ENCODE data around the gene SLC22A16. TPM values are rescaled to one million over a fixed set of nuclear protein-coding genes. Genes with fewer than 3 reads are reported as not detected.
A peak's percentile ranks its signal among the peaks of the same experiment; 100 is the strongest.
"Not testable (repeated sequence)": the region's sequence is repeated elsewhere in the genome, so short reads cannot be mapped to it uniquely, and the experiment has no call there.

The SLC22A16 gene, protein sequence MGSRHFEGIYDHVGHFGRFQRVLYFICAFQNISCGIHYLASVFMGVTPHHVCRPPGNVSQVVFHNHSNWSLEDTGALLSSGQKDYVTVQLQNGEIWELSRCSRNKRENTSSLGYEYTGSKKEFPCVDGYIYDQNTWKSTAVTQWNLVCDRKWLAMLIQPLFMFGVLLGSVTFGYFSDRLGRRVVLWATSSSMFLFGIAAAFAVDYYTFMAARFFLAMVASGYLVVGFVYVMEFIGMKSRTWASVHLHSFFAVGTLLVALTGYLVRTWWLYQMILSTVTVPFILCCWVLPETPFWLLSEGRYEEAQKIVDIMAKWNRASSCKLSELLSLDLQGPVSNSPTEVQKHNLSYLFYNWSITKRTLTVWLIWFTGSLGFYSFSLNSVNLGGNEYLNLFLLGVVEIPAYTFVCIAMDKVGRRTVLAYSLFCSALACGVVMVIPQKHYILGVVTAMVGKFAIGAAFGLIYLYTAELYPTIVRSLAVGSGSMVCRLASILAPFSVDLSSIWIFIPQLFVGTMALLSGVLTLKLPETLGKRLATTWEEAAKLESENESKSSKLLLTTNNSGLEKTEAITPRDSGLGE
- not detected in 2 replicates for total RNA-seq

- DNase-seq: peak; percentile 7
These were observed at the start of gene SLC22A16 for GRCh38 chr6:110476046-110476849. TSS of gene SLC22A16 (minus strand) at chr6:110476613. CDS start at chr6:110476574, 39 bp downstream.

DNA sequence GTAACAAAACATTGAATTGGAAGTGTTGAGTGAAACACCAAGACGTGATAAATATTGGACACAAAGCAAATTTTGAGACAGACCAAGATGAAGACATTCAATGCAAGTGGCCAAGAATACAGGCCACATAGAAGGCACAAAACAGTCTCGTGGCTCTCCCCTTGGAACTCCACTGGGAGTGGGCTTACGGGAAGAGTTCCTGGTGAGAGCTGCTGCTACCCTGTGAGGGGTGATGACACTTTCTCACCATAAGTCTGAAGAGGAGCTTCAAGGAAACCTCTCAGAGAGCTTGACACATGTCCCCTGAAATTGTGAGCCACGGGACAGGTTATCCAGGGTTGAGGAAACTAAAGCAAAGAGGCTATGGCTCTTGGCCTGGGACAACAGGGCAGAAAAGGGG lies 48.6 kb upstream of the SLC22A16 start:
- DNase-seq: no peak

GRCh38 chr6:110524305-110524704 lies 47.9 kb upstream of the SLC22A16 start:
- no peak for DNase-seq

- peak; percentile 79 for DNase-seq
These were observed 47.1 kb upstream of the SLC22A16 start for GRCh38 chr6:110523451-110524021.

- no peak for DNase-seq
These were observed 46.0 kb upstream of the SLC22A16 start for GRCh38 chr6:110522427-110522826.

GRCh38 chr6:110520992-110521543 lies 44.7 kb upstream of the SLC22A16 start:
- DNase-seq: no peak

DNA sequence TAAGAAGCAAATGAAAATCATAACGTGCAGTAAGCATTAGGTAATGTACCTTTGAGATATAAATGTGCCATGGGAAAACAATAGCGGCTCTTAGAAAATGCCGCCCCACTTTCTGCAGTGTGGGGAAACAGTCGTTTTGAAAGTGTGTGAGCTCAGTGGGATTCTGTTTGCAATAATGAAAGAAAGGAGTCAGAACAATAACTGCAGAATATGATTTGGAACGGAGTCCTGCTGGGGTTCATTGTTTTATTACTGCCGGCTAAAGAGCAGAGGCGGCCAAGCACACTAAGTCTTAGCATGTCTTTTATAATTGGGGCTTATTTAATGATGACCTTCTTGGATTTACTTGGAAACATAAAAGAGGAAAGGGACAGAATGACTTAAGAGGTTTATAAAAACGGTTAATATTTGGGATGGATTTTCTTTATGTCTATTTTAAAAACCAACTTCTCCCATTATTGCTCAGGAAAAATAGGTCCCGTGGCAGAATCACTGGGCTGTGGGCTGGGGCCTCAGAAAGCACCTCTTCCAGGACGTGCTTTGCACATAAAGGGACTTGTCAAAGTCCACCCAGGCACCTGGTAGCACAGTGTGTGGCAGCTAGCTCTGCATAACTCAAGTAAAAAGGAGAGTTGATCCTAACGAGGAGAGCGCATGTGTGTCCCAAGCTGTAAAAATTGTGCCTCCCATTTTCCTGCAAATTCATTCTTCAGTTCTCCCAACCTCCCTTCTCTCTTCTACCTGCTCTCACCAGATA lies 44.0 kb upstream of the SLC22A16 start:
- DNase-seq: no peak

- peak; percentile 27 for DNase-seq
These were observed 41.3 kb upstream of the SLC22A16 start for GRCh38 chr6:110517601-110518281.

GRCh38 chr6:110517034-110517433 lies 40.6 kb upstream of the SLC22A16 start:
- no peak for DNase-seq

- DNase-seq: no peak
These were observed 38.4 kb upstream of the SLC22A16 start for GRCh38 chr6:110514818-110515217.

- peak; percentile 85 for DNase-seq
These were observed 36.6 kb upstream of the SLC22A16 start for GRCh38 chr6:110512991-110513390.

GRCh38 chr6:110512549-110512948 lies 36.1 kb upstream of the SLC22A16 start:
- not testable (repeated sequence) for DNase-seq

DNA sequence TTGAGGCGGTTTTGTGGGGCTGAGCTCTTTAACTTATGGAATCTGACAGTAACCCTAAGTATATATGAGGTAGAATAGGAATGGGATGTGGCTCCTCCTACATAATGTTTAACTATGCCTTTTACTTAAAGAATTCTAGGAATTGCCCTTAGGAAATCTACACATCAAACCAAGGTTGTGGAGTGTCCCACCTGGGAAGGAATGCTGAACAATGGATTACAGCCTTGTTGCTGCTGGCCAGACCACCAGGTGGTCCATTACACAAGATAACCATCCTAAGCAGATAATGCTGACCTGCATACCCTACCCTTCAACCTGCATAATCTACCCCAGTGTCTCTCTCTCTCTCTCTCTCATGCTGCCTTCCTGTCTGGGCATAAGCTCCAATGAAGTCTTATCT lies 35.0 kb upstream of the SLC22A16 start:
- no peak for DNase-seq

DNA sequence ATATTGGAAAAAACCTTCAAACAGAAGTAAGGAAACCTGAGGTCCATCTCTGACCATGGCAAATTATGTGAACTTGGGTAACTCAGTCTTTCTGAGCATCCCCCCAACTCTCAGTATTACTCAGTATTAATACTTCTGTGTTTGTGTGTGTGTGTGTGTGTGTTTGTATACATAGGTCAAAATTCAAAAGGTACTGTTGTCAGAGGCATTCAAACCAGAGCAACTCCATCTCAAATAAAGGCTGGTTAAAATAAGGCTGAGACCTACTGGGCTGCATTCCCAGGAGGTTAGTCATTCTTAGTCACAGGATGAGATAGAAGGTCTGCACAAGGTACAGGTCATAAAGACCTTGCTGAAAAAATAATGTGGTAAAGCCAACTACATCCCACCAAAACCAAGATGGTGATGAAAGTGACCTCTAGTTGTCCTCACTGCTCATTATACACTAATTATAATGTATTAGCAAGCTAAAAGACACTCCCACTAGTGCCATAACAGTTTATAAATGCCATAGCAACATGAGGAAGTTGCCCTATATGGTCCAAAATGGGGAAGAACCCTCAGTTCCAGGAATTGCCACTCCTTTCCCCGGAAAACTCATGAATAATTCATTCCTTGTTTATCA lies 33.3 kb upstream of the SLC22A16 start:
- peak; percentile 85 for DNase-seq

- not testable (repeated sequence) for DNase-seq
These were observed 28.5 kb upstream of the SLC22A16 start for GRCh38 chr6:110504891-110505290.

DNA sequence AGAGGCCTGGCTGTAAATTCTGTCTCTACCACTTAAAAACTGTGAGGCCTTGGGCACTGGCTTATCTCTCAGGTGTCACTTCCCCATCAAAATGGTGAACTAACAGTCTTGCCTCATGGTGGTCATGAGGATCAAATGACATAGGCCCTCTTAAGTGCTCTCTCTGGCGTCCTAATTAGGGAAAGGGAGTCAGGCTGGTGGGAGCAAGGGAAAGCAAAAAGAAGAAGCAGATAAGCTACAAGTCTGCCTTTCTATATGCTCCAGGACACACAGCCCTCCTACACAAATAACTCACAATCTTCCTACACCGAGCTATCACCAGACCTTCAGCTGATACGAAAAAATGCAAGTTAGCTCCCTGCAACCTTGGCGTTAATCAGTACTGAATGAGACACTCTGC lies 19.5 kb upstream of the SLC22A16 start:
- DNase-seq: no peak

DNA sequence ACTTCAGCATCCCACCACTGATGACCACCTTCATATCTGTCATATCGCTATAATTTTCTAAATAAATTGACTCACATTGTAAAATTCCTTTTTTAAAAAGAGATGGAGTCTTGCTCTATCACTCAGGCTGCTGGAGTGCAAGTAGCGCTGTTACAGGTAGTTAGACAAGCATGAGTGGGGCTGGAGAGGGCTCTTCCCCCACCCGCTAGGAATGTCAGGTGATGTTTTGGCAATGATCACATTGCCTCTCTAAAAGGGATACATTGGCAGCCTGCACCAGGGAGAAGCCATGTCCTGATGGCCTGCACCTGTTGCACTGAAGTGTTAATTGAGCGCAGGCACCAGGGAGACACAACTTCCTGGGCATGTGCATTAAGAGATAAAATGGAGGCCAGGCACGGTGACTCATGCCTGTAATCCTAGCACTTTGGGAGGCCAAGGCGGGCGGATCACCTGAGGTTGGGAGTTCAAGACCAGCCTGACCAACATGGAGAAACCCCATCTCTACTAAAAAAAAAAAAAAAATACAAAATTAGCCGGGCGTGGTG lies 16.9 kb upstream of the SLC22A16 start:
- no peak for DNase-seq

DNA sequence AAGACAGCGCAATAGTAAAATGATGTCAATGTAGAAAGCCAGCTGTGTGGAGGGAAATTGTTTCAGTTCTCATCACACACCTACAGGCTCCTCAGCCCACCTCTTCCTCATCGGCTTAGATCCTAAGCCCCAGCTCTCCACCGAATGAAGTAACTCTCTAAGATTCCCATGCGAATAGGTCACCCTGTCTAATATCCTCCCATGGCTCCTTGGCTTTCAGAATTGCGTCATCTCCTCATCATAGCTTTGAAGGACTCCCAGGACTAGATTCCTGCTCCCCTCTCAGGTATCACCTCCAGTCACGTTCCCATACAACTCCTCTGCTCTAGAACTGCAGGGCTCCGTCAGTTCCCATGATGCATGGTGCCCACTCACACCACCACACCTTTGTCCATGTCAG lies 16.2 kb upstream of the SLC22A16 start:
- DNase-seq: no peak

DNA sequence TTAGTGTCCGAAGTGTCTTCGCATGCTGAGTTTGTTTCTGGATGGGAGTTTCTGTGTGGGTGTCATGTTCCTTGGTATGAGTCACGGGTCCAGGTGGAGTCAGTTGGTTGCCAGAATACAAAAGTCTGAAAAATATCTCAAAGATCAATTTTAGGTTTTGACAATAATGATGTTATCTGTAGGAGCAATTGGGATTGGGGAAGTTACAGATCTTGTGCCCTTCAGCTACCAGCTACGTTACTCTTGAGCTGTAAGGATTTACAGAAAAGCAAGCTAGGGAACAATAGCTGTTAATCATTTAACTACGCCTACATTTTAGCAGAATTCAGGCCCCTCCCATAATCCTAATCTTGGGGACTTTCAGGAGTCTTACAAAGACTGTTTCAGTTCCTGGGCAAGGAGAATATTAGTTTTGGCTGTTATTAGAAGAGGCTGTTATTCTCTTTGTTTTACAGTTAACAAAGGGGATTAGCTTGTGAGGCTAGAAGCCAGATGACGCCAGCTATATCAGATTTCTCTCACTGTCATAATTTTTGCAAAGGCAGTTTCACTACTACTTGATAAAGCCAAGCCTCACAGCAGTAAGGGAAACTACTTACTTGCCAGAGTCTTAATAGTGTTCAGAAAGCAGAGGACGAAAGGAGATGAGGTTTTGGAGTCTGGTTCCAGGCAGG lies 15.4 kb upstream of the SLC22A16 start:
- DNase-seq: no peak

GRCh38 chr6:110491299-110491643 lies 14.9 kb upstream of the SLC22A16 start:
- no peak for DNase-seq
